ENCODE results near the gene C4BPB.

Gene C4BPB

DNA sequence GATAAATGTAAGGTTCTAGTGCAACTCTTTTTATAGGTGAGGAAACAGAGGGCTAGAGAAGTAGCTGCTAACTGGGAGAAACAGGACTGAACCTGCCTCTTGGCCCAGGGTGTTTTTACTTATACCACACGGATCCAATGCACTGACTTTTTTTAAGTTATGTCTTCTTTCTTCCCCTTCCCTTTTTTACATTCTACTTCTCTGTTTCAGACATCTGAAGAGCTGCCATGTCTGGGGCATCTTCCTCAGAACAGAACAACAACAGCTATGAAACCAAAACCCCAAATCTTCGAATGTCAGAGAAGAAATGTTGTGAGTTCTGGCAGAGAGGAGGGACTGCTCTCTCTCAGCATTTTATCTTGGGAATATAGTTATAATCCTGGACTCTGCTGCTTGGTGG lies 34.2 kb upstream of the C4BPB start:
- DNase-seq (ENCODE audit: low read depth): no peak
- no peak for TF ChIP-seq CTCF (conservative IDR thresholded peaks at IDR 0.05; ENCODE audit: low read depth, low read length)
- H3K4me3 ChIP-seq (ENCODE audit: low read depth, low read length): no peak overlapping the region

DNA sequence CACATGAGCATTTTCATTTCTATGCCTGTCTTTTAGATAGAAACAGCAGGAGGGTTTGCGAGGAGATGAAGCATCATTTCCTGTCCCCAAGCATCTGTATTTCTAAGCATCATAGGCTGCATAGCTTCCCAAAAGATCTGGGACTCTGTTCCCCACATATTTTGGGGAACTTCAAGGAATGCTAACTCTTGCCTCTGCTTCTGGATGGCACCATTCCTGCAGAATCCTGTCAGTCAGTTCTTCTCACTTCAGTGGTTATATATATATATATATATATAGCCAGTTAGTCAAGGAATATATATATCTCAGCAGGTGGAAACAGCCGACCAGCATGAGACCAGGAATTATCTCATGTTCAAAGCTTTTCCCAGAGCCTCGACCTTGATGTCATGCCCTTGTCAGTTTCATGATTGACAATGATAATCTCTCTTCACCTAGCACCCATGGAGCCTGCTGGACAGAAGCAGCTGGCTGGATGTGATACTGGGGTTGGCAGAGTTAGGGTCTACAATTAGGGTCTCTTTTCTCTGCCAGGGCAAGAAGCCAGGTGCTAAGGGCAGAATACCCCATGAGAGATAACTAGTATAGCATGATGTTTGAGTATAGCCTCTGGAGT lies 33.2 kb upstream of the C4BPB start:
- H3K4me3 ChIP-seq (ENCODE audit: low read depth, low read length): no peak overlapping the region
- no peak for DNase-seq (ENCODE audit: low read depth)
- TF ChIP-seq CTCF (conservative IDR thresholded peaks at IDR 0.05; ENCODE audit: low read depth, low read length): no peak

DNA sequence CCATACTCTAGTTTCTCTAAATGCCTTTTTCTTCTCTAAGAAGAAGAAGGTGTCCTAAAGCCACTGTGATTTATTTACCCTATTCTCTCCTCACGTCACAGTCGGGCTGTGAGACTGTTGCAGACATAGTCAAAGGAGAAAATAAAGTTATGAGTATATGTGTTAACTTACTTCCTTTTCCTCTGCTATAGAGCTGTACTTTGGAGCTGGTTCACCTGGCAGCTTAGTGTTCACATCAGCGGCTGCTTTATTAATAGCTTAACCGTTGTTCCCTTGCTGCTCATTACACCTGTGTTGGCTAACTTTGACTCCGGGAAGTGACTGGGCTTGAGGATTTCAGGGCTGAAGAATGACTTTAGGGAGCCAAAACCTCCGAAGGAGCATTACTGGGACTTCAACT lies 32.0 kb upstream of the C4BPB start:
- no peak for DNase-seq (ENCODE audit: low read depth)
- no peak for TF ChIP-seq CTCF (conservative IDR thresholded peaks at IDR 0.05; ENCODE audit: low read depth, low read length)
- no peak overlapping the region for H3K4me3 ChIP-seq (ENCODE audit: low read depth, low read length)

- no peak for TF ChIP-seq CTCF (conservative IDR thresholded peaks at IDR 0.05; ENCODE audit: low read depth, low read length)
- no peak overlapping the region for H3K4me3 ChIP-seq (ENCODE audit: low read depth, low read length)
- no peak for DNase-seq (ENCODE audit: low read depth)
Observed at GRCh38 chr1:207058252-207058651, 30.4 kb upstream of the C4BPB start.

DNA sequence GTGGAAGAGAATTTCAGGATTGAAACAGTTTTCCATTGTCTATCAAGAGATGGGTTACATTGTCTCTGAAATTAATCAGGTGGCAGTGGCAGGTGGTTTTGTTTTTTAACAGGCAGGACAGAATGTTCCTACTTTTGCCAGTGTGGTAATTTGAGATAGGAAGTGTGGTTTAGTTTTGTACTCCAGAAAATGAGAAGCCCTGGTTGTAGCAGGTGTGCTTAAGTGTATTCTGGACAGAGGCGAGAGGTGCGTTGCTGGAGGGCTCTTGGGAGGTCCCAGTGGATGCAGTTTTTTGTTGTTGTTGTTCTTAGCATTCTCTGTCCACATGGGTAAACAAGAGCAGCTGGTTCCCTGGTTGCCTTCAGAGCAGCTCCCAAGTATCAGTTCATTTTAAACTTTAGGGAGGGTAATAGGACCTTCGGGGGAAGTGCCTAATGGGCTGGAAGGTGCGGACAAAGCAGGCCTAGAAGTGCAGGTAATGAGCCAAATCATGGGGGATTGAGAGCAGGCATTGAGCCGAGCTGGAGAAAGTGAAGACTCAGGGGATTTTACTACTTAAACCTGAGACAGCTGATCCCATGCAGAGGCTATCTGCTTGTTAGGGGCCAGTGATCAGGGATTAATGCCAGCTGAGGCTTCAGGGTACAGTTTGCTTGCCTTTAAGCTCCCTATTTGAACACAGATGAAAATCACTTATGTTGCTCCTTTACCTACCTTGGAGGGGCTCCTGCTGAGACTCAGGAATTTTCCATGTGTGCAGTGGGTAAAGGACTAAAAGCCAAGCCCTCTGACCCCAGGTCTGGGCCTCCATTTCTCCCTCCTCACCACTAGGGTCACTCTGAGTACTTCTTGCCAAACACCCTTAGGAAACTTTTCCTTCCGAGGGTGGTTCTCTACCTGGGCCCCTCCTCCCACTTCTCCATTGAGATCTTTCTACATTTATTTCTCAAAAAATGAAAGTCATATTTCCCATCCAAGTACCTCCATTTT lies 29.5 kb upstream of the C4BPB start:
- no peak overlapping the region for H3K4me3 ChIP-seq (ENCODE audit: low read depth, low read length)
- TF ChIP-seq CTCF (conservative IDR thresholded peaks at IDR 0.05; ENCODE audit: low read depth, low read length): no peak
- no peak for DNase-seq (ENCODE audit: low read depth)

DNA sequence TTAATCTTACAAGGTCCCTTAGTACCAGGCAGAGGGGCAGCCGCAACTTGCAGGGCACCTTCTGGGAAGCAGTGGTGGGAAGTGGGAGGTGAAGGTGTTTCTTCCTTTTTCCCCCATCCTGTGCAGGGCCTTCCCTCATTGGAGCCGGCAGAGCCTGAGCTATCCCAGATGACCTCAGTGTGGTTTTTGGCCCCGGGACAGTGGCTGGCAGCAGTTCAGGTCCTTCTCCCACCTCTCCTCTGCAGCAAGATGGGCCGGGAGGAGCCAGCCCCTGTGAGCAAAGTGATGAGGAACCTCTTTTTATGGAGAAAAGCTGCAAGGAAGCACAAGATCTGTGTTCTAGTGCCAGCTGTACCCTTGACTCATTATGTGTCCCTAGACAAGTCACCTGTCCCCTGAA lies 28.8 kb upstream of the C4BPB start:
- H3K4me3 ChIP-seq (ENCODE audit: low read depth, low read length): no peak overlapping the region
- TF ChIP-seq CTCF (conservative IDR thresholded peaks at IDR 0.05; ENCODE audit: low read depth, low read length): no peak
- DNase-seq (ENCODE audit: low read depth): no peak

All from choroid plexus epithelial cell (primary cell).